ENCODE data around the gene BTF3L4.

DNA sequence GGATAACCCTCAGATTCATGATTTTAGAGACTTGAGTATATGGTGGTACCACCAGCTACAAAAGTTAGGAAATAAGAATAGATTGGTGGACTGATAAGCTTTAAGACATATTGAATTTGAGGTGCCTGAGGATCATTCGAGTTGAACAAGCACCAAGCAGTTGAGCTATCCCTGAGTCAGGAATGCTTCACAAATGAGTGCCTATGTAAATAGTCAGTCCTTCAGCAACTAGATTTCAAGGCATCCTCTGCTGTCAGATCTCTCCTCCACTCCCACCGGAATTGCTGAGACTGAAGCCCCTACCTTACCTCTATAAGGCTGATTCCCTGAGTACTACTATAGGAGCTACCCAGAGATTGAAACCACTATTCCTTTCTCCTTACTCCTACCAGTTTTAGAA, 7.1 kb downstream of the BTF3L4 start:
- TF ChIP-seq, protein P1, sequence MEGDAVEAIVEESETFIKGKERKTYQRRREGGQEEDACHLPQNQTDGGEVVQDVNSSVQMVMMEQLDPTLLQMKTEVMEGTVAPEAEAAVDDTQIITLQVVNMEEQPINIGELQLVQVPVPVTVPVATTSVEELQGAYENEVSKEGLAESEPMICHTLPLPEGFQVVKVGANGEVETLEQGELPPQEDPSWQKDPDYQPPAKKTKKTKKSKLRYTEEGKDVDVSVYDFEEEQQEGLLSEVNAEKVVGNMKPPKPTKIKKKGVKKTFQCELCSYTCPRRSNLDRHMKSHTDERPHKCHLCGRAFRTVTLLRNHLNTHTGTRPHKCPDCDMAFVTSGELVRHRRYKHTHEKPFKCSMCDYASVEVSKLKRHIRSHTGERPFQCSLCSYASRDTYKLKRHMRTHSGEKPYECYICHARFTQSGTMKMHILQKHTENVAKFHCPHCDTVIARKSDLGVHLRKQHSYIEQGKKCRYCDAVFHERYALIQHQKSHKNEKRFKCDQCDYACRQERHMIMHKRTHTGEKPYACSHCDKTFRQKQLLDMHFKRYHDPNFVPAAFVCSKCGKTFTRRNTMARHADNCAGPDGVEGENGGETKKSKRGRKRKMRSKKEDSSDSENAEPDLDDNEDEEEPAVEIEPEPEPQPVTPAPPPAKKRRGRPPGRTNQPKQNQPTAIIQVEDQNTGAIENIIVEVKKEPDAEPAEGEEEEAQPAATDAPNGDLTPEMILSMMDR (conservative IDR thresholded peaks at IDR 0.05) = no peak
- no peak for TF ChIP-seq ZFX (IDR thresholded peaks at IDR 0.05)
